Progenitor cell of endocrine pancreas (in vitro differentiated cells): ENCODE results near the gene OSBPL1A. TPM values are rescaled to one million over a fixed set of nuclear protein-coding genes. Genes with fewer than 3 reads are reported as not detected.

Experiments used
- DNase-seq: peaks from one replicate; pipeline ENCODE4 v3.0.0; 2021; ENCODE audit warnings: low spot score; ENCODE audit not compliant: unreplicated experiment
- H3K27ac Mint-ChIP-seq: 2 replicates; pipeline ENCODE4 v1.8.0; 2021; ENCODE audit warnings: mild to moderate bottlenecking, moderate library complexity, mixed read lengths
- H3K27me3 Mint-ChIP-seq: 2 replicates; pipeline ENCODE4 v1.8.0; 2021; ENCODE audit warnings: mixed read lengths
- H3K36me3 Mint-ChIP-seq: 2 replicates; pipeline ENCODE4 v1.8.0; 2022; ENCODE audit warnings: mixed read lengths; ENCODE audit not compliant: insufficient read depth
- H3K4me1 Mint-ChIP-seq: 2 replicates; pipeline ENCODE4 v1.8.0; 2021; ENCODE audit warnings: low read depth, mixed read lengths
- H3K4me3 Mint-ChIP-seq: 2 replicates; pipeline ENCODE4 v1.8.0; 2021; ENCODE audit warnings: low read depth, mild to moderate bottlenecking, moderate library complexity, mixed read lengths
- H3K9me3 Mint-ChIP-seq: 2 replicates; pipeline ENCODE4 v1.8.0; 2021; ENCODE audit warnings: low read depth, mixed read lengths
- CTCF ChIP-seq: fragments of 200-600 bp; sonication (generic); IDR thresholded peaks from one replicate; pipeline ENCODE4 v1.5.0; 2021; ENCODE audit warnings: antibody characterized with exemption, mild to moderate bottlenecking; ENCODE audit not compliant: unreplicated experiment
- total RNA-seq: library from RNA; stranded (reverse); gene quantifications from 2 replicates; pipeline ENCODE4 v1.2.1, GENCODE V29; 2021

Gene OSBPL1A
- total RNA-seq, 1 donor from 2014 or later: 15.0 TPM

GRCh38 chr18:24373328-24373727 lies 24.3 kb downstream of the OSBPL1A start:
- no peak for DNase-seq
- Mint-ChIP-seq H3K27ac (no peak overlapping the region), H3K9me3 (no peaks in the 10 kb centered on the region), H3K4me3 (no peak overlapping the region), H3K27me3 (peaks cover 6% of the 10 kb centered on the region), H3K4me1 (peaks cover 5% of the 10 kb centered on the region), H3K36me3 (peaks cover 7% of the 10 kb centered on the region)
- TF ChIP-seq CTCF: no peak

GRCh38 chr18:24372279-24372872 lies 25.2 kb downstream of the OSBPL1A start:
- Mint-ChIP-seq H3K27me3 (peaks cover 6% of the 10 kb centered on the region), H3K27ac (no peak overlapping the region), H3K4me1 (peaks cover 5% of the 10 kb centered on the region), H3K9me3 (no peaks in the 10 kb centered on the region), H3K4me3 (no peak overlapping the region), H3K36me3 (peaks cover 7% of the 10 kb centered on the region)
- no peak for DNase-seq
- TF ChIP-seq CTCF: no peak

GRCh38 chr18:24370120-24370519 lies 27.5 kb downstream of the OSBPL1A start:
- Mint-ChIP-seq H3K36me3 (peaks cover 7% of the 10 kb centered on the region), H3K27ac (no peak overlapping the region), H3K27me3 (peaks cover 6% of the 10 kb centered on the region), H3K4me1 (peaks cover 5% of the 10 kb centered on the region), H3K9me3 (no peaks in the 10 kb centered on the region), H3K4me3 (no peak overlapping the region)
- no peak for TF ChIP-seq CTCF
- no peak for DNase-seq

GRCh38 chr18:24369426-24369825 lies 28.2 kb downstream of the OSBPL1A start:
- H3K27me3 Mint-ChIP-seq: peaks cover 6% of the 10 kb centered on the region
- no peak for TF ChIP-seq CTCF
- H3K36me3 Mint-ChIP-seq: peaks cover 3% of the 10 kb centered on the region
- H3K4me3 Mint-ChIP-seq: no peak overlapping the region
- H3K27ac Mint-ChIP-seq: no peak overlapping the region
- no peaks in the 10 kb centered on the region for H3K9me3 Mint-ChIP-seq
- no peak for DNase-seq
- peaks cover 5% of the 10 kb centered on the region for H3K4me1 Mint-ChIP-seq

- Mint-ChIP-seq H3K27ac (peak overlapping the region; percentile 6), H3K4me3 (no peak overlapping the region)
- no peak for DNase-seq
Observed at GRCh38 chr18:24368749-24369148, 28.9 kb downstream of the OSBPL1A start.

More at GRCh38 chr18:24368749-24369148, 28.9 kb downstream of the OSBPL1A start:
- Mint-ChIP-seq H3K27me3 (peaks cover 6% of the 10 kb centered on the region), H3K36me3 (peaks cover 3% of the 10 kb centered on the region), H3K4me1 (peaks cover 5% of the 10 kb centered on the region), H3K9me3 (no peaks in the 10 kb centered on the region)
- TF ChIP-seq CTCF: no peak
